Body of pancreas (tissue), 4 donors: ENCODE measurements around the gene ARHGEF17. TPM values are rescaled to one million over a fixed set of nuclear protein-coding genes. Genes with fewer than 3 reads are reported as not detected.

Experiments
- ATAC-seq: fragments of 150-250 bp; one replicate; pipeline ENCODE4 v1.9.1; 2016
- DNase-seq, 4 donors: peaks; one replicate each; pipeline ENCODE4 v3.0.0-alpha.2; 2019
- H3K27ac ChIP-seq, 4 donors: fragments of 200-600 bp; sonication (generic); 1 replicate in 3 of 4; 2 replicates in 1 of 4; pipeline versions ENCODE4 v1.5.1 to v1.6.1; 2016 to 2019; ENCODE audit warnings: mild to moderate bottlenecking in 1 of 4, mixed read lengths in 1 of 4, moderate library complexity in 1 of 4
- H3K27me3 ChIP-seq, 2 donors: fragments of 200-600 bp; sonication (generic); one replicate each; pipeline ENCODE4 v1.6.0; 2016; ENCODE audit warnings: mild to moderate bottlenecking in 1 of 2
- H3K36me3 ChIP-seq, 2 donors: fragments of 200-600 bp; sonication (generic); replicated peaks in 1 of 2; 2 replicates each; pipeline ENCODE4 v1.5.1; 2016; ENCODE audit warnings: low read depth in 2 of 2; ENCODE audit not compliant: insufficient read depth in 1 of 2
- H3K4me1 ChIP-seq: fragments of 200-600 bp; sonication (generic); one replicate; pipeline ENCODE4 v1.6.0; 2016
- H3K4me3 ChIP-seq, 2 donors: fragments of 200-600 bp; sonication (generic); 1 replicate in 1 of 2; 2 replicates in 1 of 2; pipeline ENCODE4 v1.5.1; 2016 to 2019
- H3K9me3 ChIP-seq, 3 donors: fragments of 200-600 bp; sonication (generic); 1 replicate in 2 of 3; 2 replicates in 1 of 3; pipeline ENCODE4 v1.5.1; 2016
- CTCF ChIP-seq, 7 experiments: fragments of 450-650 bp in 4 of 7; fragments of 200-600 bp in 3 of 7; sonication (generic) in 3 of 7; IDR thresholded peaks; one replicate each; pipeline ENCODE4 v1.5.1; 2016 to 2019; ENCODE audit warnings: antibody characterized with exemption in 7 of 7
- POLR2A ChIP-seq, 3 donors: fragments of 450-650 bp; IDR thresholded peaks; one replicate each; pipeline ENCODE4 v1.6.1; 2016; ENCODE audit warnings: antibody characterized with exemption in 3 of 3, mild to moderate bottlenecking in 2 of 3
- WGBS, 2 donors: methylation state at CpG; one replicate each; pipeline ENCODE4 v1.1.5; 2017; 5-methylcytosine and 5-hydroxymethylcytosine counted together
- intact Hi-C: fragments of 100-400 bp; cut with DNase I; formaldehyde crosslinking; loops from one replicate; pipeline ENCODE4 v1.15.1; 2023
- total RNA-seq, 2 donors: library from RNA; depleted of rRNA; stranded (reverse); fragments of >200 nt; gene quantifications; one replicate each; pipeline ENCODE4 v1.1.0, GENCODE V29; 2016

The ARHGEF17 gene
- total RNA-seq, 2 donors from 2014 or later = 19.2 to 28.0 TPM

GRCh38 chr11:73277467-73277866, 30.6 kb upstream of the ARHGEF17 start:
- Histone ChIP-seq H3K4me3 (no peak overlapping the region), H3K27ac (no peak overlapping the region), H3K4me1 (no peaks in the 10 kb centered on the region), H3K27me3 (no peaks in the 10 kb centered on the region), H3K9me3 (no peaks in the 10 kb centered on the region), H3K36me3 (no peaks in the 10 kb centered on the region)
- 67 to 71% methylated on average over 3 of the region's 3 CpGs for WGBS, 2 donors
- DNase-seq = no peak
- no peak for ATAC-seq
- TF ChIP-seq POLR2A (IDR thresholded peaks at IDR 0.05) (no peak), CTCF (IDR thresholded peaks at IDR 0.05) (no peak)
- intact Hi-C loops = no loop called here

DNA sequence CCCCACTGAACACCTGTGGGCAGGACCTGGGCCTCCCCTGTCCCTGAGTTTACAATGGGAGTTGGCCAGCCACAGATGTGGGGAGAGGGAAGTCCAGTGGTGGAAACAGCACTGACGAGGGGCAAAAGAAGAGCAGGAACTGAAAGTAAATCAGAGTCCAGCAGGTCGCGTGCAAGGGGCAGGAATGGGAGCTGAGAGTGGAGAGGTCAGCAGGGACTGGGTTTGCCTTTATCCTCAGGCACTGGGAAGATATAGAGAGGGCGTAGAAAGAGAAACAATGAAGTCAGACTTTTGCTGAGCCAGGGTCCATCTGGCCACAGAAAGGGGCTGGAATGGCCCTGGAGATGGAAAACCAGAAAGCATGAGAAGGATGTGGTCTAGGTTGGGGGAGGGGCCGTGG, 27.4 kb upstream of the ARHGEF17 start:
- DNase-seq = peak in 1 of 4 donors; percentile 61

GRCh38 chr11:73281201-73281741, 26.8 kb upstream of the ARHGEF17 start:
- Histone ChIP-seq H3K27me3 (no peaks in the 10 kb centered on the region), H3K27ac (peak overlapping the region in 1 of 4 donors; percentile 65), H3K4me3 (no peak overlapping the region), H3K36me3 (no peaks in the 10 kb centered on the region), H3K9me3 (no peaks in the 10 kb centered on the region), H3K4me1 (no peaks in the 10 kb centered on the region)
- intact Hi-C loops = no loop called here
- TF ChIP-seq CTCF (IDR thresholded peaks at IDR 0.05) (no peak), POLR2A (IDR thresholded peaks at IDR 0.05) (no peak)
- WGBS, 2 donors = 83 to 84% methylated on average over 2 to 3 of the region's 3 CpGs
- DNase-seq (peak in 1 of 4 donors; percentile 43), ATAC-seq (no peak)

More for the DNA sequence above, 27.4 kb upstream of the ARHGEF17 start:
- H3K27me3 ChIP-seq = no peaks in the 10 kb centered on the region
- no peak for ATAC-seq
- TF ChIP-seq CTCF (IDR thresholded peaks at IDR 0.05) = no peak
- no peak for TF ChIP-seq POLR2A (IDR thresholded peaks at IDR 0.05)
- no peaks in the 10 kb centered on the region for H3K9me3 ChIP-seq
- 50 to 72% methylated on average over 5 of the region's 5 CpGs for WGBS, 2 donors
- intact Hi-C loops = no loop called here
- no peaks in the 10 kb centered on the region for H3K36me3 ChIP-seq
- no peak overlapping the region for H3K4me3 ChIP-seq
- peak overlapping the region in 1 of 4 donors; percentile 65 for H3K27ac ChIP-seq
- no peaks in the 10 kb centered on the region for H3K4me1 ChIP-seq

- WGBS, 2 donors = 66 to 85% methylated on average over 2 to 3 of the region's 3 CpGs
- no peak overlapping the region for H3K4me3 ChIP-seq
- no peaks in the 10 kb centered on the region for H3K27me3 ChIP-seq
- no peak overlapping the region for H3K27ac ChIP-seq
- intact Hi-C loops = no loop called here
- no peaks in the 10 kb centered on the region for H3K9me3 ChIP-seq
- ATAC-seq (no peak), DNase-seq (no peak)
- no peak for TF ChIP-seq CTCF (IDR thresholded peaks at IDR 0.05)
- no peak for TF ChIP-seq POLR2A (IDR thresholded peaks at IDR 0.05)
- H3K4me1 ChIP-seq = no peaks in the 10 kb centered on the region
- H3K36me3 ChIP-seq = no peaks in the 10 kb centered on the region
These were observed 26.0 kb upstream of the ARHGEF17 start for GRCh38 chr11:73281796-73282660.
